Caco-2 (cell line): ENCODE data around the gene LRIT1. TPM values are rescaled to one million over a fixed set of nuclear protein-coding genes. Genes with fewer than 3 reads are reported as not detected.

Source experiments
- BruUV-seq: library from RNA; stranded (reverse); fragments of 400-500 nt; replicated peaks from 2 replicates; lab custom pipeline; 2021; lab: Mats Ljungman, UMichigan
- CTCF ChIA-PET: fragments of 300-600 bp; sonication (Branson Sonifier 250); formaldehyde crosslinking; loops from one replicate; lab custom pipeline; 2022; ENCODE audit warnings: antibody characterized with exemption; lab: Charles Lee
- POLR2A ChIA-PET: fragments of 300-600 bp; sonication (Branson Sonifier 250); formaldehyde crosslinking; loops from one replicate; lab custom pipeline; 2022; ENCODE audit warnings: antibody characterized with exemption; lab: Charles Lee
- DNase-seq, 2 experiments: peaks; one replicate each; pipeline versions ENCODE4 v3.0.0 to v3.0.0-alpha.2; 2020 to 2022
- H3K27me3 ChIP-seq: replicated peaks from 2 replicates; pipeline ENCODE4 v1.6.0; 2011; ENCODE audit warnings: low read length; ENCODE audit not compliant: control insufficient read depth, insufficient read depth
- H3K36me3 ChIP-seq: 2 replicates; pipeline ENCODE4 v1.5.1; 2011; ENCODE audit warnings: low read length; ENCODE audit not compliant: control insufficient read depth, insufficient read depth
- H3K4me1 ChIP-seq: fragments of 250-450 bp; sonication (Bioruptor Pico); 2 replicates; pipeline ENCODE4 v1.5.1; 2020; ENCODE audit warnings: mild to moderate bottlenecking
- H3K4me3 ChIP-seq: 2 replicates; pipeline ENCODE4 v1.5.1; 2011; ENCODE audit warnings: low read depth, mild to moderate bottlenecking, control low read depth, low read length
- H3K9me3 ChIP-seq: fragments of 250-450 bp; sonication (Bioruptor Pico); 2 replicates; pipeline ENCODE4 v1.5.1; 2020; ENCODE audit warnings: mild to moderate bottlenecking, moderate library complexity
- H3K27ac Mint-ChIP-seq: one replicate; pipeline ENCODE4 v1.8.0; 2022; ENCODE audit warnings: mixed read lengths; ENCODE audit not compliant: unreplicated experiment
- H3K27me3 Mint-ChIP-seq: one replicate; pipeline ENCODE4 v1.8.0; 2022; ENCODE audit warnings: mixed read lengths; ENCODE audit not compliant: insufficient read depth, unreplicated experiment
- H3K36me3 Mint-ChIP-seq: one replicate; pipeline ENCODE4 v1.8.0; 2022; ENCODE audit warnings: mild to moderate bottlenecking, mixed read lengths; ENCODE audit not compliant: insufficient read depth, unreplicated experiment
- H3K4me1 Mint-ChIP-seq: one replicate; pipeline ENCODE4 v1.8.0; 2022; ENCODE audit warnings: low read depth, mixed read lengths; ENCODE audit not compliant: unreplicated experiment
- H3K4me3 Mint-ChIP-seq: one replicate; pipeline ENCODE4 v1.8.0; 2022; ENCODE audit warnings: mild to moderate bottlenecking, moderate library complexity, mixed read lengths; ENCODE audit not compliant: unreplicated experiment
- H3K9me3 Mint-ChIP-seq: one replicate; pipeline ENCODE4 v1.8.0; 2022; ENCODE audit warnings: mixed read lengths; ENCODE audit not compliant: unreplicated experiment
- intact Hi-C: fragments of 100-400 bp; cut with micrococcal nuclease; formaldehyde crosslinking; loops from one replicate; pipeline ENCODE4 v1.10.0; 2022; ENCODE audit not compliant: unreplicated experiment
- total RNA-seq: library from RNA; stranded (reverse); gene quantifications from 2 replicates; pipeline ENCODE4 v1.2.3, GENCODE V29; 2022
- TF ChIP-seq, protein P1 (sequence below), 2 experiments: fragments of 200-600 bp in 1 of 2; IDR thresholded peaks; 1 replicate in 1 of 2; 2 replicates in 1 of 2; pipeline versions ENCODE4 v1.5.1 to v1.8.0; 2011 to 2022; ENCODE audit warnings: antibody characterized with exemption in 1 of 2, control low read depth in 1 of 2, inconsistent platforms in 1 of 2, low read depth in 1 of 2, low read length in 1 of 2, mild to moderate bottlenecking in 1 of 2, moderate library complexity in 1 of 2; ENCODE audit not compliant: insufficient read depth in 1 of 2, severe bottlenecking in 1 of 2, unreplicated experiment in 1 of 2

The LRIT1 gene
- total RNA-seq, 1 experiment from 2014 or later, result not detected

DNA sequence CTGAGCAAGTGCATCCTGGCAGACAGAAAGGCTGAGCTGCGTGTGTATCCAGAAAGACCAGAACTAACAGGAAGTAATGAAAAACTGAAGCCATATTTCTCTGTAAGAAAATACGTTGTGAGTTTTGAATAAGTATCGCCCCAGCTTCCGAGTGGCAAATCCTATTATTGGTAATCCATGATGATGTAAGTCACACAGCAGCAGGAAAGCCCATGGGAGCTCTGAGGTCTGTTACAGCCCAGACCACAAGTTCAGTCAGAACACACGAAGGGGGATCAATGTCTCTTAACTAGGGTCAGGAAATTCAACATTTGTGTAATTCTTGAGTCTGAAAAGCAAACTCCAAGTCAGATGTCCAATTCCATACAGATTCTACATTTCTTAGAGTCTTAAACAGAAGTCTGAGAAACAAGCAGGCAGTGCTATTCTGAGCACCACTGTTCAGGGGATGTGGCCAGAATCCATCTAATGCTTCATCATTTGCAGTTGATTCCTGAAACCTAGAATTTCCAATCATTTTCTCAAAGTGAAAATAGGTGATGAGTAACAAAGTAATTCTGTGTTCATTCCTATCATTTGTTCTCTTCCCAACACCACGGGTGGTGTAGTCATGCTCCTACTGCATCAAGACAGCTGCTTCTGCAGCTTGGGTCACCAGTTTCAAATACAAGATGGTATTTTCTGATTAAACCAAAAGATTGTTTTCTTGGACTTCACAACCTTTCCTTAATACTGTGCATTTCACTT lies 15.7 kb downstream of the LRIT1 start, which contains the start of gene LRIT2:
Gene LRIT2, minus strand, starts transcription at position 118 of the 747 bp plus-strand sequence. Its CDS starts 24 bp downstream, at position 94.
- no peaks in the 10 kb centered on the region; the same call in 1 of the 2 replicates for H3K27me3 ChIP-seq
- H3K9me3 Mint-ChIP-seq, result no peaks in the 10 kb centered on the region
- peaks cover 7% of the 10 kb centered on the region for H3K27me3 Mint-ChIP-seq
- H3K4me3 Mint-ChIP-seq, result no peak within 1 kb of the TSS
- DNase-seq, result no peak
- TF ChIP-seq, protein P1, sequence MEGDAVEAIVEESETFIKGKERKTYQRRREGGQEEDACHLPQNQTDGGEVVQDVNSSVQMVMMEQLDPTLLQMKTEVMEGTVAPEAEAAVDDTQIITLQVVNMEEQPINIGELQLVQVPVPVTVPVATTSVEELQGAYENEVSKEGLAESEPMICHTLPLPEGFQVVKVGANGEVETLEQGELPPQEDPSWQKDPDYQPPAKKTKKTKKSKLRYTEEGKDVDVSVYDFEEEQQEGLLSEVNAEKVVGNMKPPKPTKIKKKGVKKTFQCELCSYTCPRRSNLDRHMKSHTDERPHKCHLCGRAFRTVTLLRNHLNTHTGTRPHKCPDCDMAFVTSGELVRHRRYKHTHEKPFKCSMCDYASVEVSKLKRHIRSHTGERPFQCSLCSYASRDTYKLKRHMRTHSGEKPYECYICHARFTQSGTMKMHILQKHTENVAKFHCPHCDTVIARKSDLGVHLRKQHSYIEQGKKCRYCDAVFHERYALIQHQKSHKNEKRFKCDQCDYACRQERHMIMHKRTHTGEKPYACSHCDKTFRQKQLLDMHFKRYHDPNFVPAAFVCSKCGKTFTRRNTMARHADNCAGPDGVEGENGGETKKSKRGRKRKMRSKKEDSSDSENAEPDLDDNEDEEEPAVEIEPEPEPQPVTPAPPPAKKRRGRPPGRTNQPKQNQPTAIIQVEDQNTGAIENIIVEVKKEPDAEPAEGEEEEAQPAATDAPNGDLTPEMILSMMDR (IDR thresholded peaks at IDR 0.05; ENCODE audit: insufficient read depth in 1 of 2, low read depth in 1 of 2, low read length in 1 of 2, severe bottlenecking in 1 of 2, unreplicated experiment in 1 of 2), result no peak
- H3K9me3 ChIP-seq, result no peaks in the 10 kb centered on the region
- H3K36me3 Mint-ChIP-seq, result no peaks in the 10 kb centered on the region
- H3K36me3 ChIP-seq, result no peaks in the 10 kb centered on the region
- intact Hi-C loops, result no loop called here
- H3K4me1 Mint-ChIP-seq, result no peaks in the 10 kb centered on the region
- ChIA-PET POLR2A (no interaction called here), CTCF (no interaction called here)
- no peak within 1 kb of the TSS for H3K4me3 ChIP-seq
- H3K27ac Mint-ChIP-seq, result no peak within 1 kb of the TSS
- no peaks in the 10 kb centered on the region for H3K4me1 ChIP-seq
- no TSS peak for BruUV-seq

DNA sequence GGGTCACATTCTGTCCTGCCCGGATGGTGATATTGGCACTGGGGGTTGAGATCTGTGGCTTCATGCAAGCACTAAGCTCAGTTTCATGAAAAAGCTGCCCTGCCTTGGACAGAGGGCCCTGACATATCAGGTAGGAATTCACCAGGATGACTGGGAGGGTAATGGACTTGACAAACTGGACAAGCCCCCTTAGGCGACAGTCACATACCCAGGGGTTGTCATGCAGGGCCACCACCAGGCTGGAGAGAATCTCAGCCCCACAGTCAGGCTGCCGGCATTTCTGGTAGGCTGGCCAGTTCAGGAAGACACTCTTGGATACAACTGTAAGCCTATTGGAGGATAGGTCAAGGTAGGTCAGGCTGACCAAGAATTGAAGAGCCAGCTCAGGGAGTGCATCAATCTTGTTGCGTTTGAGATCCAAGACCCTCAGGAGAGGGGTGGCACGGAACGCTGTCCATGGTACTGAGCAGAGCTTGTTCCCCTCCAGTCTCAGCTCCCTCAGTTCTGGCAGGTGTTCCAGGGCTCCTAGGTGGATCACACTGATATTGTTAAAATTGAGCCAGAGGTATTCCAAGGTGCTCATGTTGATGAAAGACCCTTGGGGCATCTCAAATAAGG lies 16.8 kb downstream of the LRIT1 start:
- intact Hi-C loops, result no loop called here
- TF ChIP-seq, protein P1 (IDR thresholded peaks at IDR 0.05; ENCODE audit: insufficient read depth in 1 of 2, low read depth in 1 of 2, low read length in 1 of 2, severe bottlenecking in 1 of 2, unreplicated experiment in 1 of 2), result no peak
- peak in 1 of 2 experiments; percentile 23 for DNase-seq
- Mint-ChIP-seq H3K4me3 (no peak overlapping the region), H3K4me1 (no peaks in the 10 kb centered on the region), H3K27ac (no peak overlapping the region), H3K36me3 (no peaks in the 10 kb centered on the region), H3K9me3 (peaks cover 2% of the 10 kb centered on the region), H3K27me3 (peaks cover 2% of the 10 kb centered on the region)
- H3K9me3 ChIP-seq, result no peaks in the 10 kb centered on the region; the same call in 1 of the 2 replicates
- no peak overlapping the region for H3K4me3 ChIP-seq
- no peaks in the 10 kb centered on the region; the same call in 1 of the 2 replicates for H3K27me3 ChIP-seq
- POLR2A ChIA-PET, result no interaction called here
- H3K36me3 ChIP-seq, result no peaks in the 10 kb centered on the region
- no peaks in the 10 kb centered on the region for H3K4me1 ChIP-seq
- CTCF ChIA-PET, result no interaction called here
- no TSS peak for BruUV-seq

DNA sequence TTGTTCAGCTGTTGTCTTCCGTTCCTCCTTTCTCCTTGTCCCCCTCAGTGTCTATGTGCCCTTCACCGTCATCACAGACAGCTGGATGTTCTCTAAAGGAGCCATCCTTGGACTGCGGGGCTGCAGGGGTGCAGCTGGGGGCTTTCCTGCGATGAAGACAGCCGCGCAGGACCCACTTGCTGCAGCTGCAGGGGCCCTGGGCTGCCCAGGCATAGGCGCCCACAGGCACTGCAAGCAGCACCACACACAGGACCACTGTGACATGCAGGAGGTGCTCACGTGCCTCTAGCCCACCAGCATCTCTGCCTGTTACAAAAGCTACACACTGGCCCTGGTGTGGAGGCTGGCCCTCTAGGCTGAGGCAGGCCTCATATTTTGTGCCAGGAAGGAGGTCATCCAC lies 19.4 kb downstream of the LRIT1 start:
- H3K4me1 ChIP-seq, result no peaks in the 10 kb centered on the region
- H3K36me3 ChIP-seq, result no peaks in the 10 kb centered on the region
- ChIA-PET POLR2A (no interaction called here), CTCF (no interaction called here)
- H3K9me3 ChIP-seq, result no peaks in the 10 kb centered on the region; the same call in 1 of the 2 replicates
- no peaks in the 10 kb centered on the region for H3K4me1 Mint-ChIP-seq
- no peaks in the 10 kb centered on the region; the same call in 1 of the 2 replicates for H3K27me3 ChIP-seq
- peaks cover 4% of the 10 kb centered on the region for H3K27me3 Mint-ChIP-seq
- no peak overlapping the region for H3K27ac Mint-ChIP-seq
- no peaks in the 10 kb centered on the region for H3K36me3 Mint-ChIP-seq
- TF ChIP-seq, protein P1 (IDR thresholded peaks at IDR 0.05; ENCODE audit: insufficient read depth in 1 of 2, low read depth in 1 of 2, low read length in 1 of 2, severe bottlenecking in 1 of 2, unreplicated experiment in 1 of 2), result no peak
- no peak overlapping the region for H3K4me3 Mint-ChIP-seq
- intact Hi-C loops, result no loop called here
- no TSS peak for BruUV-seq
- peaks cover 10% of the 10 kb centered on the region for H3K9me3 Mint-ChIP-seq
- no peak for DNase-seq
- H3K4me3 ChIP-seq, result no peak overlapping the region
